ENCODE results near the gene GCDH.

The GCDH gene
- long read RNA-seq, transcript GCDH-201 (12 exons, 1,956 nt), result major isoform, 128 of 159 reads
- long read RNA-seq, transcript GCDH-216 (11 exons, 1,867 nt), result minor isoform, 9 of 159 reads
- long read RNA-seq, partial matches to known transcripts, result 0 of 159 reads
- long read RNA-seq, other reads (novel, unspliced or antisense), result 20 of 159 reads

DNA sequence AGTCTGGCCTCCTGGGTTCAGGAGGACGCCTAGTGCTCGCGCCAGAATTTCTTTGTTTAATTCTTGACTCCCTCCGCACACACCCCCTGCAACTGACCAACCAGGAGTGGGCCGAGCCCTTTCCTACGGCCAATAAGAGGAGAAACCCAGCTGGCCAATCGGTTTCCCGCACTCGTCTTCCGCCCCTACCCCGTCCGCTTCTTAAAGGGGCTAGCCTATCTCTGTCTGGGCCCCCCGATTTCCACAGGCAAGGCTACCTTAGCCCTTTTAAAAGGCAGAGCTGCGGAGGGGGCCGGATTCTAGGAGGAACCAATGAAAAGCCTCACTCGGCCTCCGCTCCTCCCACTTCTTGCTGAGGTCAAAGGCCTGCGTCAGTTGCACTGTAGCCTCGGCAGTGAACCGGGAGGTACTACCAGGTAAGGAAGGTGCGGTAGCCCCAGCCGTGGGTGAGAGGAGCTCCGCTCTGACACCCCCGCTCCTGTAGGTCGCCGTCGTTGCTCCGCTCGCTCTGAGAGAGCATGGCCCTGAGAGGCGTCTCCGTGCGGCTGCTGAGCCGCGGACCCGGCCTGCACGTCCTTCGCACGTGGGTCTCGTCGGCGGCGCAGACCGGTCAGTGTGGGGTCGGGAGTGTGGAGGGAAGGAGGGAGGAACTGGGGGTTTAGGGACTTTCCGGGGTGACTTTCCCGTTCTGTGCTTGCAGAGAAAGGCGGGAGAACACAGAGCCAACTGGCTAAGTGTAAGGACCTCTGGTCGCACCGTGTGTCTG lies at the start of gene GCDH:
TSS of gene GCDH (plus strand) at position 374 of the 766 bp plus-strand sequence. CDS start at position 519, 145 bp downstream.
- H3K27me3 ChIP-seq (ENCODE audit: insufficient read depth, poor library complexity, severe bottlenecking), result no peaks in the 10 kb centered on the region
- DNase-seq (ENCODE audit: low read depth in 1 of 2, low spot score in 1 of 2), result peak; percentile 99 to 100
- TF ChIP-seq SPI1 (IDR thresholded peaks at IDR 0.05; ENCODE audit: borderline replicate concordance, low read depth) (no peak), GABPA (IDR thresholded peaks at IDR 0.05; ENCODE audit: low read depth) (no peak), POLR2AphosphoS5 (IDR thresholded peaks at IDR 0.05; ENCODE audit: low read depth) (peak; percentile 46; the same call in 1 of the 2 replicates)
- TF ChIP-seq, protein P1, sequence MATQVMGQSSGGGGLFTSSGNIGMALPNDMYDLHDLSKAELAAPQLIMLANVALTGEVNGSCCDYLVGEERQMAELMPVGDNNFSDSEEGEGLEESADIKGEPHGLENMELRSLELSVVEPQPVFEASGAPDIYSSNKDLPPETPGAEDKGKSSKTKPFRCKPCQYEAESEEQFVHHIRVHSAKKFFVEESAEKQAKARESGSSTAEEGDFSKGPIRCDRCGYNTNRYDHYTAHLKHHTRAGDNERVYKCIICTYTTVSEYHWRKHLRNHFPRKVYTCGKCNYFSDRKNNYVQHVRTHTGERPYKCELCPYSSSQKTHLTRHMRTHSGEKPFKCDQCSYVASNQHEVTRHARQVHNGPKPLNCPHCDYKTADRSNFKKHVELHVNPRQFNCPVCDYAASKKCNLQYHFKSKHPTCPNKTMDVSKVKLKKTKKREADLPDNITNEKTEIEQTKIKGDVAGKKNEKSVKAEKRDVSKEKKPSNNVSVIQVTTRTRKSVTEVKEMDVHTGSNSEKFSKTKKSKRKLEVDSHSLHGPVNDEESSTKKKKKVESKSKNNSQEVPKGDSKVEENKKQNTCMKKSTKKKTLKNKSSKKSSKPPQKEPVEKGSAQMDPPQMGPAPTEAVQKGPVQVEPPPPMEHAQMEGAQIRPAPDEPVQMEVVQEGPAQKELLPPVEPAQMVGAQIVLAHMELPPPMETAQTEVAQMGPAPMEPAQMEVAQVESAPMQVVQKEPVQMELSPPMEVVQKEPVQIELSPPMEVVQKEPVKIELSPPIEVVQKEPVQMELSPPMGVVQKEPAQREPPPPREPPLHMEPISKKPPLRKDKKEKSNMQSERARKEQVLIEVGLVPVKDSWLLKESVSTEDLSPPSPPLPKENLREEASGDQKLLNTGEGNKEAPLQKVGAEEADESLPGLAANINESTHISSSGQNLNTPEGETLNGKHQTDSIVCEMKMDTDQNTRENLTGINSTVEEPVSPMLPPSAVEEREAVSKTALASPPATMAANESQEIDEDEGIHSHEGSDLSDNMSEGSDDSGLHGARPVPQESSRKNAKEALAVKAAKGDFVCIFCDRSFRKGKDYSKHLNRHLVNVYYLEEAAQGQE (IDR thresholded peaks at IDR 0.05; ENCODE audit: insufficient replicate concordance, low read depth), result no peak
- TF ChIP-seq, protein P2, sequence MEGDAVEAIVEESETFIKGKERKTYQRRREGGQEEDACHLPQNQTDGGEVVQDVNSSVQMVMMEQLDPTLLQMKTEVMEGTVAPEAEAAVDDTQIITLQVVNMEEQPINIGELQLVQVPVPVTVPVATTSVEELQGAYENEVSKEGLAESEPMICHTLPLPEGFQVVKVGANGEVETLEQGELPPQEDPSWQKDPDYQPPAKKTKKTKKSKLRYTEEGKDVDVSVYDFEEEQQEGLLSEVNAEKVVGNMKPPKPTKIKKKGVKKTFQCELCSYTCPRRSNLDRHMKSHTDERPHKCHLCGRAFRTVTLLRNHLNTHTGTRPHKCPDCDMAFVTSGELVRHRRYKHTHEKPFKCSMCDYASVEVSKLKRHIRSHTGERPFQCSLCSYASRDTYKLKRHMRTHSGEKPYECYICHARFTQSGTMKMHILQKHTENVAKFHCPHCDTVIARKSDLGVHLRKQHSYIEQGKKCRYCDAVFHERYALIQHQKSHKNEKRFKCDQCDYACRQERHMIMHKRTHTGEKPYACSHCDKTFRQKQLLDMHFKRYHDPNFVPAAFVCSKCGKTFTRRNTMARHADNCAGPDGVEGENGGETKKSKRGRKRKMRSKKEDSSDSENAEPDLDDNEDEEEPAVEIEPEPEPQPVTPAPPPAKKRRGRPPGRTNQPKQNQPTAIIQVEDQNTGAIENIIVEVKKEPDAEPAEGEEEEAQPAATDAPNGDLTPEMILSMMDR (IDR thresholded peaks at IDR 0.05; ENCODE audit: insufficient read depth, low read length), result no peak
- peak within 1 kb of the TSS; percentile 67 for H3K27ac ChIP-seq (replicated peaks)
- H3K4me3 ChIP-seq (replicated peaks; ENCODE audit: insufficient read depth, low read length), result peak within 1 kb of the TSS; percentile 100

DNA sequence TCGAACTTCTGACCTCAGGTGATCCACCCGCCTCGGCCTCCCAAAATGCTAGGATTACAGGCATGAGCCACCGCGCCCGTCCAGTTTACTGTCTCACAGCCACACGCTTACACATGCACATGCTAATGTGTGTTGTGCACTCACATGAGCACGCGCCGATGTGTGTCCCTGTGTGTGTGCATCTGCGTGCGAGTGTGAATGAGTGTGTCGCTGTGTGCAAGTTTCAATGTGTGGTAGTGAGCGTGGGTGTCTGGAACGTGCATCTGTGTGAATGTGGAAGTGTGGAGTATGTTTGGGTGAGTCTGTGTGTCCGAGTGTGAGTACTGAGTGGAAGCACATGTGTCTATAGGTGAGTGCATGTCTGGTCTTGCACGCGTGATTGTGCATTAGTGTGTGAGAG lies 48.4 kb upstream of the GCDH start:
- no peak overlapping the region for H3K27ac ChIP-seq (replicated peaks)
- H3K4me3 ChIP-seq (replicated peaks; ENCODE audit: insufficient read depth, low read length), result no peak overlapping the region
- no peak for DNase-seq (ENCODE audit: low read depth in 1 of 2, low spot score in 1 of 2)
- peaks cover 42% of the 10 kb centered on the region for H3K27me3 ChIP-seq (ENCODE audit: insufficient read depth, poor library complexity, severe bottlenecking)
- TF ChIP-seq GABPA (IDR thresholded peaks at IDR 0.05; ENCODE audit: low read depth), result no peak
- no peak for TF ChIP-seq POLR2AphosphoS5 (IDR thresholded peaks at IDR 0.05; ENCODE audit: low read depth)
- TF ChIP-seq, protein P1 (IDR thresholded peaks at IDR 0.05; ENCODE audit: insufficient replicate concordance, low read depth), result no peak
- no peak for TF ChIP-seq SPI1 (IDR thresholded peaks at IDR 0.05; ENCODE audit: borderline replicate concordance, low read depth)
- TF ChIP-seq, protein P2 (IDR thresholded peaks at IDR 0.05; ENCODE audit: insufficient read depth, low read length), result no peak

DNA sequence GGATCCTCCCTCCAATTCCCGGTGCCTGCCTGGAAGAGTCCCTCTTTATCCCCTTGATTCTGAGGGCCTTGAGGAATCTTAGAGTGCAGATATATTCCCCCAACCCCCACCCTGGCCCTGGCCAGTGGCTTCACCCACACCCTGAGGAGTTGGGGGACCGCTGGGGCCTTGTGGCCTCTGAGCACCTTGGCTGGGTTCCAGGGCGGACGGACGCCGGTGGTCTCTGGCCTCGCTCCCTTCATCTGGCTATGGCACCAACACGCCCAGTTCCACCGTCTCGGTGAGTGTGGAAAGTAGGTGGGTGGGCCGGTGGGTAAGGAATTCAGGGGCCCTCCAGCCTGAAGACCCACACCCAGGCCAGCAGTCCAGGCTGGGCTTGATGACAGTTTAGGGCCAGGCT lies 47.6 kb upstream of the GCDH start:
- TF ChIP-seq POLR2AphosphoS5 (IDR thresholded peaks at IDR 0.05; ENCODE audit: low read depth) (no peak), GABPA (IDR thresholded peaks at IDR 0.05; ENCODE audit: low read depth) (no peak), SPI1 (IDR thresholded peaks at IDR 0.05; ENCODE audit: borderline replicate concordance, low read depth) (no peak)
- TF ChIP-seq, protein P1 (IDR thresholded peaks at IDR 0.05; ENCODE audit: insufficient replicate concordance, low read depth), result no peak
- TF ChIP-seq, protein P2 (IDR thresholded peaks at IDR 0.05; ENCODE audit: insufficient read depth, low read length), result no peak
- Histone ChIP-seq H3K27ac (replicated peaks) (no peak overlapping the region), H3K4me3 (replicated peaks; ENCODE audit: insufficient read depth, low read length) (no peak overlapping the region), H3K27me3 (ENCODE audit: insufficient read depth, poor library complexity, severe bottlenecking) (peaks cover 36% of the 10 kb centered on the region)
- DNase-seq (ENCODE audit: low read depth in 1 of 2, low spot score in 1 of 2), result no peak
